H1 (cell line): ENCODE data around the gene NOM1. TPM values are rescaled to one million over a fixed set of nuclear protein-coding genes. Genes with fewer than 3 reads are reported as not detected.

Experiments used
- CTCF ChIA-PET: fragments of 300-600 bp; sonication (Branson Sonifier 250); formaldehyde crosslinking; loops from one replicate; lab custom pipeline; 2021; ENCODE audit not compliant: partially characterized antibody; lab: Charles Lee
- POLR2A ChIA-PET: fragments of 300-600 bp; sonication (Branson Sonifier 250); formaldehyde crosslinking; loops from one replicate; lab custom pipeline; 2021; ENCODE audit warnings: inconsistent platforms; ENCODE audit not compliant: partially characterized antibody; lab: Charles Lee
- DNase-seq, 2 experiments: peaks; one replicate each; pipeline versions ENCODE4 v3.0.0 to v3.0.0-alpha.2; 2010 to 2022; ENCODE audit warnings: low spot score in 2 of 2, low read depth in 1 of 2, mixed read lengths in 1 of 2
- FAIRE-seq: peaks from 2 replicates; lab custom pipeline; 2011; peaks lifted over from hg19 to GRCh38; lab: Jason Lieb, UNC
- H2AFZ ChIP-seq: 2 replicates; pipeline ENCODE4 v1.8.1; 2012; ENCODE audit warnings: low read length, inconsistent platforms
- H2AK5ac ChIP-seq: 2 replicates; pipeline ENCODE4 v1.6.1; 2013; ENCODE audit warnings: low read depth, low read length
- H2BK120ac ChIP-seq: replicated peaks from 2 replicates; pipeline ENCODE3; 2013; ENCODE audit warnings: low read depth, low read length, inconsistent platforms
- H2BK12ac ChIP-seq: 2 replicates; pipeline ENCODE4 v1.6.1; 2013; ENCODE audit warnings: low read depth, low read length
- H2BK15ac ChIP-seq: 2 replicates; pipeline ENCODE4 v1.6.1; 2013; ENCODE audit warnings: low read length
- H2BK20ac ChIP-seq: 2 replicates; pipeline ENCODE4 v1.6.1; 2013; ENCODE audit warnings: low read length
- H2BK5ac ChIP-seq: 2 replicates; pipeline ENCODE4 v1.6.1; 2013; ENCODE audit warnings: low read depth, low read length
- H3K14ac ChIP-seq: 2 replicates; pipeline ENCODE4 v1.6.1; 2013; ENCODE audit warnings: inconsistent platforms; ENCODE audit not compliant: insufficient read length
- H3K18ac ChIP-seq: 2 replicates; pipeline ENCODE4 v1.6.1; 2013; ENCODE audit warnings: low read length; ENCODE audit errors: extremely low read depth
- H3K23ac ChIP-seq: 2 replicates; pipeline ENCODE4 v1.6.1; 2013; ENCODE audit warnings: inconsistent platforms; ENCODE audit not compliant: insufficient read length
- H3K23me2 ChIP-seq: 2 replicates; pipeline ENCODE4 v1.6.1; 2013; ENCODE audit warnings: low read depth, low read length
- H3K27ac ChIP-seq: 2 replicates; pipeline ENCODE4 v1.6.1; 2011; ENCODE audit warnings: low read depth, low read length, inconsistent platforms
- H3K27me3 ChIP-seq, 4 experiments: replicated peaks in 1 of 4; 1 replicate in 1 of 4; 2 replicates in 3 of 4; pipeline versions ENCODE4 v1.6.1 to v1.8.1; 2011 to 2013; ENCODE audit warnings: low read length in 3 of 4, mild to moderate bottlenecking in 3 of 4, inconsistent platforms in 2 of 4, mixed read lengths in 2 of 4, moderate library complexity in 1 of 4; ENCODE audit not compliant: control insufficient read depth in 3 of 4, insufficient read depth in 3 of 4; ENCODE audit errors: extremely low read depth in 1 of 4
- H3K36me3 ChIP-seq, 4 experiments: 2 replicates each; pipeline versions ENCODE4 v1.6.1 to v1.8.1; 2011 to 2013; ENCODE audit warnings: mild to moderate bottlenecking in 4 of 4, low read length in 3 of 4, moderate library complexity in 2 of 4, control low read depth in 1 of 4, inconsistent platforms in 1 of 4; ENCODE audit not compliant: insufficient read depth in 4 of 4, control insufficient read depth in 2 of 4
- H3K4ac ChIP-seq: replicated peaks from 2 replicates; pipeline ENCODE3; 2013; ENCODE audit warnings: low read length, low read depth, mixed read lengths, inconsistent platforms; ENCODE audit not compliant: insufficient read length
- H3K4me1 ChIP-seq, 4 experiments: replicated peaks in 1 of 4; 1 replicate in 1 of 4; 2 replicates in 3 of 4; pipeline versions ENCODE4 v1.6.1 to v1.8.1; 2011 to 2013; ENCODE audit warnings: low read length in 3 of 4, inconsistent platforms in 2 of 4, mixed read lengths in 1 of 4; ENCODE audit not compliant: insufficient read depth in 4 of 4, control insufficient read depth in 3 of 4
- H3K4me2 ChIP-seq, 2 experiments: 2 replicates each; pipeline versions ENCODE4 v1.6.1 to v1.8.1; 2011 to 2013; ENCODE audit warnings: low read depth in 2 of 2, low read length in 2 of 2, control low read depth in 1 of 2, inconsistent platforms in 1 of 2, mild to moderate bottlenecking in 1 of 2; ENCODE audit not compliant: insufficient read depth in 1 of 2
- H3K4me3 ChIP-seq, 4 experiments: fragments of 200-600, 300-600 bp in 1 of 4; sonication (generic), shearing (Covaris generic), sonication (Bioruptor Twin) in 1 of 4; 2 replicates each; pipeline versions ENCODE4 v1.5.1 to v1.8.1; 2011 to 2016; ENCODE audit warnings: low read length in 4 of 4, low read depth in 3 of 4, control low read depth in 2 of 4, inconsistent platforms in 2 of 4, mild to moderate bottlenecking in 2 of 4, mixed read lengths in 1 of 4, moderate library complexity in 1 of 4; ENCODE audit not compliant: insufficient read depth in 2 of 4; ENCODE audit errors: extremely low read depth in 1 of 4
- H3K56ac ChIP-seq: replicated peaks from 2 replicates; pipeline ENCODE3; 2013; ENCODE audit warnings: low read depth, mild to moderate bottlenecking, mixed read lengths, low read length, inconsistent platforms; ENCODE audit not compliant: insufficient read length
- H3K79me1 ChIP-seq: 2 replicates; pipeline ENCODE4 v1.6.1; 2013; ENCODE audit warnings: low read depth, low read length, control low read depth
- H3K79me2 ChIP-seq, 2 experiments: 2 replicates each; pipeline versions ENCODE4 v1.6.1 to v1.8.1; 2012 to 2013; ENCODE audit warnings: low read length in 2 of 2, mild to moderate bottlenecking in 2 of 2, inconsistent platforms in 1 of 2; ENCODE audit not compliant: insufficient read depth in 2 of 2, control insufficient read depth in 1 of 2
- H3K9ac ChIP-seq, 4 experiments: replicated peaks in 1 of 4; 1 replicate in 1 of 4; 2 replicates in 3 of 4; pipeline versions ENCODE4 v1.6.1 to v1.8.1; 2011 to 2013; ENCODE audit warnings: low read depth in 3 of 4, low read length in 3 of 4, control low read depth in 2 of 4, mild to moderate bottlenecking in 2 of 4, moderate library complexity in 2 of 4, inconsistent platforms in 1 of 4; ENCODE audit errors: extremely low read depth in 1 of 4
- H3K9me3 ChIP-seq, 2 experiments: 2 replicates each; pipeline versions ENCODE4 v1.6.1 to v1.8.1; 2012 to 2013; ENCODE audit warnings: mild to moderate bottlenecking in 2 of 2, moderate library complexity in 2 of 2, control low read depth in 1 of 2, inconsistent platforms in 1 of 2, low read depth in 1 of 2, low read length in 1 of 2, mixed read lengths in 1 of 2; ENCODE audit not compliant: insufficient read depth in 2 of 2
- H4K20me1 ChIP-seq, 2 experiments: replicated peaks in 1 of 2; 2 replicates each; pipeline versions ENCODE3 to v1.8.1; 2011 to 2013; ENCODE audit warnings: inconsistent platforms in 2 of 2, low read length in 2 of 2, mild to moderate bottlenecking in 1 of 2; ENCODE audit not compliant: insufficient read depth in 2 of 2, control insufficient read depth in 1 of 2
- H4K5ac ChIP-seq: 2 replicates; pipeline ENCODE4 v1.6.1; 2013; ENCODE audit warnings: low read length, low read depth, mixed read lengths, inconsistent platforms; ENCODE audit not compliant: insufficient read length
- H4K8ac ChIP-seq: 2 replicates; pipeline ENCODE4 v1.8.0; 2013; ENCODE audit warnings: mild to moderate bottlenecking, moderate library complexity, low read length, inconsistent platforms; ENCODE audit not compliant: insufficient read depth; ENCODE audit errors: extremely low read depth
- H4K91ac ChIP-seq: replicated peaks from 2 replicates; pipeline ENCODE3; 2013; ENCODE audit warnings: low read length, mixed read lengths, inconsistent platforms; ENCODE audit not compliant: insufficient read length
- BCL11A ChIP-seq, 2 experiments: IDR thresholded peaks; one replicate each; pipeline ENCODE4 v1.6.1; 2011; ENCODE audit warnings: low read depth in 2 of 2, low read length in 2 of 2, mild to moderate bottlenecking in 2 of 2
- CTBP2 ChIP-seq: IDR thresholded peaks from 2 replicates; pipeline ENCODE4 v1.7.0; 2011; ENCODE audit warnings: borderline replicate concordance, mild to moderate bottlenecking, moderate library complexity, mixed read lengths, low read length; ENCODE audit not compliant: insufficient read depth, insufficient read length
- EP300 ChIP-seq, 2 experiments: IDR thresholded peaks; 1 replicate in 1 of 2; 2 replicates in 1 of 2; pipeline ENCODE4 v1.6.1; 2011 to 2012; ENCODE audit warnings: low read depth in 2 of 2, low read length in 2 of 2, mild to moderate bottlenecking in 2 of 2, borderline replicate concordance in 1 of 2, inconsistent platforms in 1 of 2, moderate library complexity in 1 of 2
- GABPA ChIP-seq: IDR thresholded peaks from 2 replicates; pipeline ENCODE4 v1.6.1; 2011; ENCODE audit warnings: mild to moderate bottlenecking, low read length, moderate library complexity, borderline replicate concordance; ENCODE audit not compliant: insufficient read depth
- GTF2F1 ChIP-seq: IDR thresholded peaks from 2 replicates; pipeline ENCODE4 v1.6.1; 2012; ENCODE audit warnings: low read depth, low read length, improper control_type of control experiment, borderline replicate concordance
- HDAC6 ChIP-seq: IDR thresholded peaks from one replicate; pipeline ENCODE4 v1.7.1; 2012; ENCODE audit warnings: low read depth, mild to moderate bottlenecking, inconsistent platforms, low read length, moderate library complexity
- KDM5A ChIP-seq: fragments of 200-600 bp; IDR thresholded peaks from 2 replicates; pipeline ENCODE4 v1.7.1; 2012; ENCODE audit warnings: mild to moderate bottlenecking, low read length, inconsistent platforms, mixed read lengths
- NANOG ChIP-seq: IDR thresholded peaks from 2 replicates; pipeline ENCODE4 v1.6.1; 2011; ENCODE audit warnings: low read length, low read depth, mild to moderate bottlenecking, inconsistent platforms; ENCODE audit not compliant: insufficient read depth, poor library complexity, severe bottlenecking
- RAD21 ChIP-seq, 2 experiments: IDR thresholded peaks in 1 of 2; conservative IDR thresholded peaks in 1 of 2; 2 replicates each; pipeline ENCODE4 v1.6.1; 2011; ENCODE audit warnings: low read depth in 2 of 2, low read length in 2 of 2, improper control_type of control experiment in 1 of 2, inconsistent platforms in 1 of 2, mild to moderate bottlenecking in 1 of 2, moderate library complexity in 1 of 2
- SAP30 ChIP-seq: fragments of 300-600 bp; sonication (generic); IDR thresholded peaks from 2 replicates; pipeline ENCODE4 v1.7.1; 2012; ENCODE audit warnings: low read length, moderate library complexity, mild to moderate bottlenecking, inconsistent platforms; ENCODE audit not compliant: insufficient read depth, insufficient replicate concordance
- SIRT6 ChIP-seq: IDR thresholded peaks from one replicate; pipeline ENCODE4 v1.7.1; 2012; ENCODE audit warnings: low read length, inconsistent platforms
- WGBS, 2 experiments: shearing (Covaris generic) in 1 of 2; methylation state at CpG; one replicate each; pipeline versions ENCODE4 v1.1.6 to v1.1.7; 2013 to 2015; ENCODE audit warnings: low lambda C conversion rate in 2 of 2, mixed read lengths in 2 of 2, inconsistent platforms in 1 of 2, low coverage in 1 of 2, missing lambda C conversion rate in 1 of 2; ENCODE audit not compliant: insufficient replicate concordance in 2 of 2, insufficient coverage in 1 of 2, insufficient read length in 1 of 2; ENCODE audit errors: extremely low coverage in 1 of 2, missing lambda C conversion rate in 1 of 2; 5-methylcytosine and 5-hydroxymethylcytosine counted together
- polyA plus RNA-seq, 7 experiments: library from polyadenylated mRNA; depleted of rRNA in 3 of 7; stranded (reverse) in 5 of 7; unstranded in 2 of 7; fragments of >200 nt in 5 of 7; fragments of 200-250 nt in 2 of 7; gene quantifications; 1 replicate in 5 of 7; 2 replicates in 1 of 7; 4 replicates in 1 of 7; pipeline versions ENCODE4 v1.2.1 to v1.2.3, GENCODE V29; 2011 to 2013; ENCODE audit warnings: missing spikeins in 2 of 7, mixed read lengths in 2 of 7
- total RNA-seq: library from RNA; stranded (reverse); fragmentation: NEBNext Ultra II Directional; extraction: Animal tissue kit (Norgen Biotek cat#: 25700); gene quantifications from 2 replicates; pipeline ENCODE4 v1.2.1, GENCODE V29; 2021

Gene NOM1
- total and polyA plus RNA-seq, 2 of the 8 experiments (the other 6 are each of a cell fraction or from before 2014, with no cell fraction given), result 10.6 to 29.1 TPM

GRCh38 chr7:156989766-156990535 lies 40.4 kb downstream of the NOM1 start:
- POLR2A ChIA-PET, result interaction anchor here (1.0 kb wide), 1 partner anchor 39 kb away, joined by 3 read pairs; no protein-coding TSS in a partner anchor
- no peak overlapping the region for H2AK5ac ChIP-seq
- no peaks in the 10 kb centered on the region for H3K27me3 ChIP-seq
- TF ChIP-seq NANOG (no peak), SAP30 (no peak), KDM5A (no peak), GABPA (no peak), SIRT6 (no peak), GTF2F1 (no peak), CTBP2 (no peak), HDAC6 (no peak), BCL11A (IDR thresholded peaks at IDR 0.05; ENCODE audit: low read depth in 2 of 2, low read length in 2 of 2) (no peak), RAD21 (IDR thresholded peaks at IDR 0.05 in 1 of 2, conservative IDR thresholded peaks at IDR 0.05 in 1 of 2; ENCODE audit: low read depth in 2 of 2, low read length in 2 of 2) (no peak), EP300 (IDR thresholded peaks at IDR 0.05; ENCODE audit: borderline replicate concordance in 1 of 2, low read depth in 2 of 2, low read length in 2 of 2) (no peak)

More at GRCh38 chr7:156989766-156990535, 40.4 kb downstream of the NOM1 start:
- Histone ChIP-seq H2BK120ac (no peak overlapping the region), H4K5ac (no peak overlapping the region), H3K9ac (no peak overlapping the region), H3K36me3 (no peaks in the 10 kb centered on the region), H3K23ac (no peak overlapping the region), H3K56ac (no peak overlapping the region), H2BK15ac (no peak overlapping the region), H3K4me2 (no peak overlapping the region), H3K9me3 (no peaks in the 10 kb centered on the region), H3K4me1 (no peaks in the 10 kb centered on the region; a peak in 2 of 7 replicates), H2BK20ac (no peak overlapping the region), H2AFZ (no peak overlapping the region), H4K8ac (no peak overlapping the region), H3K14ac (no peak overlapping the region), H3K79me2 (no peaks in the 10 kb centered on the region), H3K79me1 (no peaks in the 10 kb centered on the region), H2BK12ac (no peak overlapping the region), H4K20me1 (no peaks in the 10 kb centered on the region), H4K91ac (no peak overlapping the region), H3K23me2 (no peaks in the 10 kb centered on the region), H2BK5ac (no peak overlapping the region), H3K27ac (no peak overlapping the region), H3K4ac (no peak overlapping the region), H3K18ac (no peak overlapping the region), H3K4me3 (no peak overlapping the region)
- DNase-seq, result peak in 1 of 2 experiments; percentile 40
- WGBS, 2 experiments, result 89% methylated on average over 25 of the region's 25 CpGs; no CpG with 5 or more reads in 1 of the 2 experiments
- CTCF ChIA-PET, result interaction anchor here (0.7 to 1.2 kb wide), 5 partner anchors 11 to 248 kb away, joined by 3 to 5 read pairs (median 3); no protein-coding TSS in a partner anchor
- FAIRE-seq, result no peak
